GM12892 (cell line): ENCODE data around the gene PISD.
"Not testable (repeated sequence)": the region's sequence is repeated elsewhere in the genome, so short reads cannot be mapped to it uniquely, and the experiment has no call there.

Experiments
- DNase-seq: peaks from one replicate; pipeline ENCODE4 v3.0.0; 2011; ENCODE audit not compliant: insufficient read length
- FAIRE-seq: peaks from 2 replicates; lab custom pipeline; 2011; peaks lifted over from hg19 to GRCh38; lab: Jason Lieb, UNC
- POLR2A ChIP-seq: IDR thresholded peaks from 2 replicates; pipeline ENCODE4 v1.6.1; 2011; ENCODE audit warnings: low read depth, low read length, control low read depth
- POLR2AphosphoS5 ChIP-seq: IDR thresholded peaks from 2 replicates; pipeline ENCODE4 v1.6.1; 2011; ENCODE audit warnings: low read depth, low read length, control low read depth
- TAF1 ChIP-seq: IDR thresholded peaks from 2 replicates; pipeline ENCODE4 v1.6.1; 2011; ENCODE audit warnings: low read depth, mild to moderate bottlenecking, control low read depth, low read length, borderline replicate concordance

The PISD gene

GRCh38 chr22:31680861-31681341 is 18.9 kb upstream of the PISD start:
- DNase-seq (no peak), FAIRE-seq (no peak)
- no peak for TF ChIP-seq POLR2A
- no peak for TF ChIP-seq TAF1

- TF ChIP-seq TAF1 (no peak), POLR2A (no peak), POLR2AphosphoS5 (no peak)
- no peak for FAIRE-seq
- no peak for DNase-seq
Observed at GRCh38 chr22:31678748-31679147, 16.7 kb upstream of the PISD start.

- peak; percentile 36; the same call in 1 of the 2 replicates for TF ChIP-seq POLR2A
- no peak for TF ChIP-seq POLR2AphosphoS5
- DNase-seq: peak; percentile 82
- peak; percentile 91 for FAIRE-seq
Observed at GRCh38 chr22:31676700-31677099, 14.7 kb upstream of the PISD start.

GRCh38 chr22:31674219-31674618 is 12.2 kb upstream of the PISD start:
- FAIRE-seq, DNase-seq: not testable (repeated sequence)

- not testable (repeated sequence) for DNase-seq, FAIRE-seq
Observed at GRCh38 chr22:31668849-31669248, 6.8 kb upstream of the PISD start.

- FAIRE-seq (no peak), DNase-seq (no peak)
- TF ChIP-seq TAF1: no peak
- no peak for TF ChIP-seq POLR2AphosphoS5
- no peak for TF ChIP-seq POLR2A
Observed at GRCh38 chr22:31662668-31663037, 638 bp upstream of the PISD start.

- DNase-seq: not testable (repeated sequence)
Observed at GRCh38 chr22:31660860-31661341, 1.1 kb downstream of the PISD start.

GRCh38 chr22:31659246-31659645 is 2.8 kb downstream of the PISD start:
- DNase-seq: no peak
- no peak for TF ChIP-seq POLR2AphosphoS5
- TF ChIP-seq POLR2A: no peak
- TF ChIP-seq TAF1: no peak
- no peak for FAIRE-seq

More at GRCh38 chr22:31660860-31661341, 1.1 kb downstream of the PISD start:
- FAIRE-seq: peak; percentile 46

GRCh38 chr22:31654408-31654807 is 7.6 kb downstream of the PISD start:
- FAIRE-seq: no peak

GRCh38 chr22:31653944-31654343 is 8.1 kb downstream of the PISD start:
- DNase-seq (no peak), FAIRE-seq (no peak)
- TF ChIP-seq POLR2AphosphoS5 (no peak), POLR2A (no peak), TAF1 (no peak)

More at GRCh38 chr22:31654408-31654807, 7.6 kb downstream of the PISD start:
- no peak for DNase-seq
- no peak for TF ChIP-seq TAF1
- TF ChIP-seq POLR2A: no peak
- TF ChIP-seq POLR2AphosphoS5: no peak

- DNase-seq (no peak), FAIRE-seq (peak; percentile 91)
- no peak for TF ChIP-seq POLR2AphosphoS5
Observed at GRCh38 chr22:31652911-31653684, 8.9 kb downstream of the PISD start.

- TF ChIP-seq POLR2AphosphoS5 (no peak), POLR2A (no peak), TAF1 (no peak)
- no peak for FAIRE-seq
Observed at GRCh38 chr22:31652088-31652487, 9.9 kb downstream of the PISD start.

GRCh38 chr22:31651664-31652063 is 10.4 kb downstream of the PISD start:
- DNase-seq (no peak), FAIRE-seq (peak; percentile 38)
- TF ChIP-seq POLR2AphosphoS5 (no peak), TAF1 (no peak)

More at GRCh38 chr22:31652088-31652487, 9.9 kb downstream of the PISD start:
- no peak for DNase-seq
